HTR-8/SVneo (cell line): ENCODE measurements around the gene LAMA1.

Source experiments
- DNase-seq: peaks from one replicate; pipeline ENCODE4 v3.0.0; 2011; ENCODE audit warnings: low spot score, mixed read lengths; ENCODE audit not compliant: insufficient read length
- FAIRE-seq: peaks from 2 replicates; lab custom pipeline; 2011; peaks lifted over from hg19 to GRCh38; lab: Jason Lieb, UNC

The LAMA1 gene

GRCh38 chr18:7059276-7059675 is 58.3 kb downstream of the LAMA1 start:
- no peak for DNase-seq
- FAIRE-seq, result no peak

GRCh38 chr18:7056026-7056425 is 61.6 kb downstream of the LAMA1 start:
- DNase-seq (no peak), FAIRE-seq (no peak)

GRCh38 chr18:7049951-7050350 is 67.6 kb downstream of the LAMA1 start:
- DNase-seq (no peak), FAIRE-seq (no peak)

GRCh38 chr18:7048081-7048480 is 69.5 kb downstream of the LAMA1 start:
- no peak for DNase-seq

GRCh38 chr18:7047336-7047735 is 70.3 kb downstream of the LAMA1 start:
- FAIRE-seq (no peak), DNase-seq (no peak)

More at GRCh38 chr18:7048081-7048480, 69.5 kb downstream of the LAMA1 start:
- no peak for FAIRE-seq

- peak; percentile 89 for DNase-seq
- peak; percentile 90 for FAIRE-seq
Observed at GRCh38 chr18:7038330-7038851, 79.2 kb downstream of the LAMA1 start.

- no peak for FAIRE-seq
- DNase-seq, result no peak
Observed at GRCh38 chr18:7037470-7037869, 80.1 kb downstream of the LAMA1 start.

- FAIRE-seq, result no peak
- DNase-seq, result no peak
Observed at GRCh38 chr18:7035807-7036206, 81.8 kb downstream of the LAMA1 start.

GRCh38 chr18:7034924-7035323 is 82.7 kb downstream of the LAMA1 start:
- FAIRE-seq (no peak), DNase-seq (no peak)

- DNase-seq, result no peak
- no peak for FAIRE-seq
Observed at GRCh38 chr18:7032537-7032936, 85.1 kb downstream of the LAMA1 start.

- FAIRE-seq, result no peak
- DNase-seq, result no peak
Observed at GRCh38 chr18:7028625-7029024, 89.0 kb downstream of the LAMA1 start.

GRCh38 chr18:7025194-7025593 is 92.4 kb downstream of the LAMA1 start:
- FAIRE-seq (no peak), DNase-seq (no peak)

GRCh38 chr18:7023581-7023980 is 94.0 kb downstream of the LAMA1 start:
- no peak for FAIRE-seq
- no peak for DNase-seq

GRCh38 chr18:7023063-7023580 is 94.5 kb downstream of the LAMA1 start:
- DNase-seq, result no peak
- FAIRE-seq, result no peak

GRCh38 chr18:7021994-7022840 is 95.4 kb downstream of the LAMA1 start:
- no peak for FAIRE-seq
- peak; percentile 51 for DNase-seq

GRCh38 chr18:7020995-7021777 is 96.4 kb downstream of the LAMA1 start:
- FAIRE-seq (no peak), DNase-seq (no peak)

GRCh38 chr18:7017013-7017412 is 100.6 kb downstream of the LAMA1 start:
- FAIRE-seq, result no peak
- DNase-seq, result no peak

GRCh38 chr18:7011142-7011541 is 106.5 kb downstream of the LAMA1 start:
- no peak for FAIRE-seq
- no peak for DNase-seq

GRCh38 chr18:7004009-7004408 is 113.6 kb downstream of the LAMA1 start:
- FAIRE-seq (no peak), DNase-seq (no peak)

GRCh38 chr18:7002107-7002506 is 115.5 kb downstream of the LAMA1 start:
- FAIRE-seq (no peak), DNase-seq (no peak)
